DMS153 treated with DMSO at 0.1 percent for 48 hours (cell line): ENCODE data around the gene CCDC191.

Experiments
- DNase-seq: peaks from one replicate; lab custom pipeline; 2025; ENCODE audit not compliant: unreplicated experiment; lab: John Stamatoyannopoulos, UW

Gene CCDC191

GRCh38 chr3:113966172-113966571 is 90.2 kb downstream of the CCDC191 start:
- DNase-seq: no peak

- DNase-seq: no peak
Measured at GRCh38 chr3:113963879-113964278, 92.4 kb downstream of the CCDC191 start.

GRCh38 chr3:113954091-113954685 is 102.1 kb downstream of the CCDC191 start:
- DNase-seq: no peak

- DNase-seq: no peak
Measured at GRCh38 chr3:113953677-113954076, 102.6 kb downstream of the CCDC191 start.

- DNase-seq: no peak
Measured at GRCh38 chr3:113952921-113953320, 103.4 kb downstream of the CCDC191 start.

GRCh38 chr3:113948015-113948917 is 108.1 kb downstream of the CCDC191 start:
- no peak for DNase-seq

- DNase-seq: peak; percentile 56
Measured at GRCh38 chr3:113947372-113948014, 108.8 kb downstream of the CCDC191 start, which contains the start of gene ZDHHC23. Gene ZDHHC23, plus strand, starts transcription at chr3:113948013. Its CDS starts 790 bp downstream, at chr3:113948803.

- DNase-seq: no peak
Measured at GRCh38 chr3:113946831-113947230, 109.5 kb downstream of the CCDC191 start.

GRCh38 chr3:113927556-113927955 is 128.8 kb downstream of the CCDC191 start:
- no peak for DNase-seq

- no peak for DNase-seq
Measured at GRCh38 chr3:113914646-113915045, 141.7 kb downstream of the CCDC191 start.
